HepG2 (cell line): ENCODE results near the gene MAGEA8. TPM values are rescaled to one million over a fixed set of nuclear protein-coding genes. Genes with fewer than 3 reads are reported as not detected.
A peak's percentile ranks its signal among the peaks of the same experiment; 100 is the strongest.
"Not testable (repeated sequence)": the region's sequence is repeated elsewhere in the genome, so short reads cannot be mapped to it uniquely, and the experiment has no call there.

Experiments used
- ATAC-seq: fragments of 200-7000 bp; cut with Tn5 transposase; 3 replicates; pipeline ENCODE4 v1.9.1; 2020; ENCODE audit warnings: mild to moderate bottlenecking, moderate library complexity
- BruUV-seq: library from RNA; stranded (reverse); fragments of 400-500 nt; replicated peaks from 2 replicates; lab custom pipeline; 2021; lab: Mats Ljungman, UMichigan
- CTCF ChIA-PET: fragments of 300-600 bp; formaldehyde crosslinking; extraction: SDS; loops from one replicate; lab custom pipeline; 2021; ENCODE audit warnings: low total read pairs, inconsistent platforms, low intra/inter-chr PET ratio; lab: Yijun Ruan, JAX
- POLR2A ChIA-PET: fragments of 350-600 bp; sonication (Branson Sonifier 250); formaldehyde crosslinking; loops from one replicate; lab custom pipeline; 2020; ENCODE audit warnings: antibody characterized with exemption, inconsistent platforms; lab: Yijun Ruan, JAX
- DNase-seq: peaks from one replicate; pipeline ENCODE4 v3.0.0-alpha.2; 2015; ENCODE audit warnings: low spot score
- FAIRE-seq: peaks from 3 replicates; lab custom pipeline; 2011; peaks lifted over from hg19 to GRCh38; lab: Jason Lieb, UNC
- H2AFZ ChIP-seq: one replicate; pipeline ENCODE4 v1.6.1; 2011; ENCODE audit warnings: low read length, inconsistent platforms
- H3K27ac ChIP-seq: fragments of 300-600 bp; 3 replicates; pipeline ENCODE4 v1.8.0; 2011; ENCODE audit warnings: mixed run types, mild to moderate bottlenecking, mixed read lengths, low read length, inconsistent platforms; ENCODE audit not compliant: insufficient read depth; ENCODE audit errors: extremely low read length
- H3K27me3 ChIP-seq, 2 experiments: fragments of 200-600 bp in 1 of 2; 2 replicates in 1 of 2; 3 replicates in 1 of 2; pipeline versions ENCODE4 v1.6.0 to v1.8.0; 2011; ENCODE audit warnings: low read length in 2 of 2, mild to moderate bottlenecking in 2 of 2, moderate library complexity in 2 of 2, inconsistent platforms in 1 of 2; ENCODE audit not compliant: insufficient read depth in 2 of 2, control insufficient read depth in 1 of 2
- H3K36me3 ChIP-seq, 2 experiments: fragments of 200-600 bp in 1 of 2; replicated peaks in 1 of 2; 2 replicates in 1 of 2; 3 replicates in 1 of 2; pipeline versions ENCODE4 v1.5.1 to v1.8.0; 2011; ENCODE audit warnings: low read length in 2 of 2, inconsistent platforms in 1 of 2; ENCODE audit not compliant: insufficient read depth in 2 of 2, control insufficient read depth in 1 of 2
- H3K4me1 ChIP-seq: 2 replicates; pipeline ENCODE4 v1.5.1; 2012; ENCODE audit warnings: low read length, inconsistent platforms; ENCODE audit not compliant: insufficient read depth
- H3K4me2 ChIP-seq: 2 replicates; pipeline ENCODE4 v1.6.0; 2011; ENCODE audit warnings: low read depth, low read length, inconsistent platforms
- H3K4me3 ChIP-seq, 3 experiments: fragments of 200-600 bp in 1 of 3; sonication (generic), shearing (Covaris generic) in 1 of 3; replicated peaks in 1 of 3; 2 replicates each; pipeline ENCODE4 v1.5.1; 2011 to 2016; ENCODE audit warnings: low read length in 3 of 3, inconsistent platforms in 2 of 3, low read depth in 2 of 3, mild to moderate bottlenecking in 2 of 3, control low read depth in 1 of 3, mixed read lengths in 1 of 3; ENCODE audit not compliant: insufficient read depth in 1 of 3
- H3K79me2 ChIP-seq: one replicate; pipeline ENCODE4 v1.6.1; 2011; ENCODE audit warnings: low read length, inconsistent platforms; ENCODE audit not compliant: insufficient read depth
- H3K9ac ChIP-seq: 2 replicates; pipeline ENCODE4 v1.6.0; 2011; ENCODE audit warnings: mild to moderate bottlenecking, low read depth, low read length, inconsistent platforms; ENCODE audit not compliant: insufficient read depth
- H3K9me3 ChIP-seq: 2 replicates; pipeline ENCODE4 v1.5.1; 2012; ENCODE audit warnings: mild to moderate bottlenecking, low read length
- H4K20me1 ChIP-seq: 2 replicates; pipeline ENCODE4 v1.6.0; 2011; ENCODE audit warnings: inconsistent platforms, mild to moderate bottlenecking, low read length, moderate library complexity; ENCODE audit not compliant: insufficient read depth
- WGBS: methylation state at CpG from one replicate; pipeline ENCODE4 v1.1.6; 2017; ENCODE audit warnings: low lambda C conversion rate; 5-methylcytosine and 5-hydroxymethylcytosine counted together
- in situ Hi-C: cut with HindIII; loops from 2 replicates; pipeline ENCODE4 v1.10.0; 2017; ENCODE audit warnings: low pct_unique_long_range_greater_than_20kb; ENCODE audit not compliant: extremely low pct_ligation_motif_present
- intact Hi-C: fragments of 100-400 bp; cut with micrococcal nuclease; formaldehyde crosslinking; loops from one replicate; pipeline ENCODE4 v1.10.0; 2022; ENCODE audit not compliant: unreplicated experiment
- polyA plus RNA-seq, 8 experiments: library from polyadenylated mRNA; depleted of rRNA in 3 of 8; stranded (reverse) in 7 of 8; unstranded in 1 of 8; fragments of >200 nt; fragmentation: Illumina TruSeq in 4 of 8; extraction: Trizol in 4 of 8; gene quantifications; 2 replicates each; pipeline versions ENCODE4 v1.2.1 to v1.2.3, GENCODE V29; 2011 to 2016; ENCODE audit warnings: low read depth in 4 of 8, missing spikeins in 1 of 8, mixed read lengths in 1 of 8; ENCODE audit not compliant: insufficient read depth in 1 of 8
- total RNA-seq, 5 experiments: library from RNA; depleted of rRNA; stranded (reverse); fragments of >200 nt; fragmentation: Illumina TruSeq; extraction: Trizol; gene quantifications; 2 replicates each; pipeline ENCODE4 v1.2.3, GENCODE V29; 2016; ENCODE audit warnings: low read depth in 1 of 5

Gene MAGEA8
- total and polyA plus RNA-seq, 2 of the 13 experiments (the other 11 are each of a cell fraction or from before 2014, with no cell fraction given), result not detected

DNA sequence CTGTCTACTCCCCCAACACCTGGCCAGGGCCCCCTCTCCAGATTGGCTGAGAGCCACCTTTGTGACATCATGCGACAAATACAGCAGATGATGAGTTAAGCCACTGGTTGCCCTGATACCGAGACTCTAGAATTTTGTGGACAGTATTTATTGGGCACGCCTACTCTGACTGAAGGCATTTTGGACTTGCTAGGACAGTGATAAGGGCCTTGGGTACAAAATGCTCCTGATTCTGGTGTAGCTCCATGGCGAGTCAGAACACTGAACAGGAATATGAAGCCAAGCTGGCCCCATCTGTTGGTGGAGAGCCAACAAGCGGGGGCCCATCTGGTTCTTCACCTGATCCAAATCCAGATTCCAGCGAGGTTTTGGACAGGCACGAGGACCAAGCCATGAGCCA is 48.4 kb downstream of the MAGEA8 start, which contains the start of gene HSFX4:
Gene HSFX4, plus strand, starts transcription at position 174 of the 400 bp plus-strand sequence. Its CDS starts 72 bp downstream, at position 246.
- H3K4me2 ChIP-seq, DNase-seq, POLR2A ChIA-PET, H3K9me3 ChIP-seq, H3K4me1 ChIP-seq, H3K4me3 ChIP-seq, intact Hi-C loops, H4K20me1 ChIP-seq, H2AFZ ChIP-seq, H3K79me2 ChIP-seq, H3K9ac ChIP-seq, ATAC-seq, H3K36me3 ChIP-seq, H3K27me3 ChIP-seq, H3K27ac ChIP-seq, in situ Hi-C loops, CTCF ChIA-PET, BruUV-seq: not testable (repeated sequence)
- peak; percentile 60 for FAIRE-seq
- no CpG with 5 or more reads among the region's 7 CpGs for WGBS

DNA sequence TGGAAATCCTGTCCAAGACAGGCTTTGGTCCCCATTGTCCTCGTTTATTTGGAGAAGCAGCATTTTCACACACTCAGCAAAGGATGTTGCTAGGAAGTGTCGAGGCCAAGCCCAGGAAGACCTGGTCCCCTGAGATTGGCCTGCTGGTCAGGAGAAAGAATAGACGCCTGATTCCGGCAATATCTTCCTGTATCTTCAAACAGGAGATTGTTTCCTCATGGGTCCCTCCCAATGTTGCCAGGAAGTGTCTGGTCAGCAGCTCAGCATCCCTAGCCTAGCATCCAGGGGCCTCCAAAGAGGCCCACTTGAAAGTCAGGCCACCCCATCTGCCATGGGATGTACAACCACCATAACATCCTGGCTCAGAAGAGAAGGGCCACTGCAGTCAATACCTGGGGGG is 50.4 kb downstream of the MAGEA8 start:
- H3K79me2 ChIP-seq, H3K4me3 ChIP-seq, H4K20me1 ChIP-seq, H3K9me3 ChIP-seq, H3K4me2 ChIP-seq, H3K27ac ChIP-seq, H3K36me3 ChIP-seq, ATAC-seq, H2AFZ ChIP-seq, BruUV-seq, H3K9ac ChIP-seq, DNase-seq, CTCF ChIA-PET, H3K27me3 ChIP-seq, intact Hi-C loops, POLR2A ChIA-PET, H3K4me1 ChIP-seq, in situ Hi-C loops, FAIRE-seq: not testable (repeated sequence)
- WGBS, result no CpG with 5 or more reads among the region's 4 CpGs

DNA sequence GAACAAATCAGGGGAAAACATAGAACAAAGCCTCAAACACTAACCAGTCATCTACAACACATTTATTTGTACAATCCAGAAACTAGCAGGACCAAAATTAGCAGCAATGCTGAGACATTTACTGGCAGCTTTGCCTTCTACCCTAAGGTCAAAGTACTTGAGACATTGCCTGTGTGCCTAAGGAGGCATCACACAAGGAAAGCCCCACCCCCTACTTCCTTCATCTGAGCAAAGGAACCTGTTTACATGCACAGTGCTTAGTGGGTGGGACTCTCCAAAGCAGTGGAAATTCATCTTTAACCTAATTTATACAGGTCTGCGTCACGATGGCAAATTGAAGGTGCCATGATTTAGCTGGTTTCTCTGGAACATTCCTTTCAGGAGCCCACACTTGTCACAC is 51.2 kb downstream of the MAGEA8 start:
- H3K4me3 ChIP-seq, H3K27me3 ChIP-seq, H3K27ac ChIP-seq, DNase-seq, POLR2A ChIA-PET, FAIRE-seq, H3K36me3 ChIP-seq, H2AFZ ChIP-seq, intact Hi-C loops, H3K9me3 ChIP-seq, H3K4me2 ChIP-seq, ATAC-seq, H3K9ac ChIP-seq, BruUV-seq, H4K20me1 ChIP-seq, H3K4me1 ChIP-seq, H3K79me2 ChIP-seq, in situ Hi-C loops, CTCF ChIA-PET: not testable (repeated sequence)
- WGBS, result no CpG with 5 or more reads among the region's 2 CpGs

DNA sequence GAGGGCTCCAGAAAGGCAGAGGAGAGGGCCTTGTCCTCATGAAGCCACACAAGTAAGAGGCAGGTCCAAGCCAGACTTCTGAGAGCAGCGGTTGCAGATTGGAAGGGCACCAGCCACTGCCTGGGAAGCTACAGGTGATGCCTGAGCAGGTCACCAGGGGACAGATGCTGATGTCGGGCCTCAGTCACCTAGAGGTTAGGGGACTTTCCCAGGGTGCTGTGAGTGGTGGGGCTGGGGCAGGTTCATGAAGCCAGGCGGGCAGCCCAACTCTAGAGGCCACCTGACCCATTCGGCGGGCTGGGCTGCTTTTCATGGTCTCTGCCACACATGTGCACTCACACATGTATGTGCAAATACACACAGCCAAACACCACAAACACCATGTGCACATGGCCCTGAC is 52.0 kb downstream of the MAGEA8 start:
- DNase-seq, H3K9ac ChIP-seq, FAIRE-seq, intact Hi-C loops, H3K9me3 ChIP-seq, H3K4me2 ChIP-seq, POLR2A ChIA-PET, BruUV-seq, H3K79me2 ChIP-seq, H2AFZ ChIP-seq, CTCF ChIA-PET, H3K27ac ChIP-seq, H4K20me1 ChIP-seq, H3K4me1 ChIP-seq, ATAC-seq, H3K27me3 ChIP-seq, H3K4me3 ChIP-seq, H3K36me3 ChIP-seq, in situ Hi-C loops: not testable (repeated sequence)
- whole genome bisulfite sequencing, result no CpG with 5 or more reads among the region's 5 CpGs
